ENCODE measurements around the gene RECQL5.

DNA sequence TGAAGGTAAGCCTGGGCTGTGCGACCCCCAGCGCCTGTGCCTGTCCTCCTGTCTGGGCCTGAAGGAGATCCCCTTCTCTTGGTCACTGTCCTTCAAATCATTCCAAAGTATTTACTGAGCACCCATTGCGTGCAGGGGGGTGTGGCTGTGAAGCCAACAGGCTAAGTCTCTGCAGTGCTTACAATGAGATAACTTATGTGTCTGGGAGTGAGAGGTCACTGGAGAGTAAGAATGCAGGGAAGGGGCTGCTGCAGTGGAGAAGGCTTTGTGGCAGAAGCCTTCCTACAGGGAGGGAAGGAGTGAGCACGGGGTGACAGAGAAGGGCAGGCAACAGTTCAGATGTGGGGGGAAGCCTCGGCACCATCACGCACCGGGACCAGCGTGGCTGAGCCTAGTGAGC is 44.9 kb downstream of the RECQL5 start:
- TF ChIP-seq EP300 (IDR thresholded peaks at IDR 0.05) (no peak), CHD4 (IDR thresholded peaks at IDR 0.05; ENCODE audit: borderline replicate concordance) (no peak), POLR2AphosphoS2 (conservative IDR thresholded peaks at IDR 0.05; ENCODE audit: low read length) (no peak), POLR2A (IDR thresholded peaks at IDR 0.05; ENCODE audit: low read length) (no peak), JUN (IDR thresholded peaks at IDR 0.05) (no peak), JUNB (IDR thresholded peaks at IDR 0.05) (no peak), SMC3 (IDR thresholded peaks at IDR 0.05) (no peak), RAD21 (conservative IDR thresholded peaks at IDR 0.05 in 1 of 2, IDR thresholded peaks at IDR 0.05 in 1 of 2) (no peak)
- TF ChIP-seq, protein P1, sequence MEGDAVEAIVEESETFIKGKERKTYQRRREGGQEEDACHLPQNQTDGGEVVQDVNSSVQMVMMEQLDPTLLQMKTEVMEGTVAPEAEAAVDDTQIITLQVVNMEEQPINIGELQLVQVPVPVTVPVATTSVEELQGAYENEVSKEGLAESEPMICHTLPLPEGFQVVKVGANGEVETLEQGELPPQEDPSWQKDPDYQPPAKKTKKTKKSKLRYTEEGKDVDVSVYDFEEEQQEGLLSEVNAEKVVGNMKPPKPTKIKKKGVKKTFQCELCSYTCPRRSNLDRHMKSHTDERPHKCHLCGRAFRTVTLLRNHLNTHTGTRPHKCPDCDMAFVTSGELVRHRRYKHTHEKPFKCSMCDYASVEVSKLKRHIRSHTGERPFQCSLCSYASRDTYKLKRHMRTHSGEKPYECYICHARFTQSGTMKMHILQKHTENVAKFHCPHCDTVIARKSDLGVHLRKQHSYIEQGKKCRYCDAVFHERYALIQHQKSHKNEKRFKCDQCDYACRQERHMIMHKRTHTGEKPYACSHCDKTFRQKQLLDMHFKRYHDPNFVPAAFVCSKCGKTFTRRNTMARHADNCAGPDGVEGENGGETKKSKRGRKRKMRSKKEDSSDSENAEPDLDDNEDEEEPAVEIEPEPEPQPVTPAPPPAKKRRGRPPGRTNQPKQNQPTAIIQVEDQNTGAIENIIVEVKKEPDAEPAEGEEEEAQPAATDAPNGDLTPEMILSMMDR (IDR thresholded peaks at IDR 0.05): no peak
- TF ChIP-seq, protein P2, sequence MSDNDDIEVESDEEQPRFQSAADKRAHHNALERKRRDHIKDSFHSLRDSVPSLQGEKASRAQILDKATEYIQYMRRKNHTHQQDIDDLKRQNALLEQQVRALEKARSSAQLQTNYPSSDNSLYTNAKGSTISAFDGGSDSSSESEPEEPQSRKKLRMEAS (IDR thresholded peaks at IDR 0.05): no peak

Data from A549 (cell line).